GM19240 (cell line): ENCODE results near the gene RNF148.

ENCODE experiments used
- DNase-seq: peaks from one replicate; pipeline ENCODE4 v3.0.0; 2011; ENCODE audit warnings: low spot score; ENCODE audit not compliant: insufficient read length

The RNF148 gene, protein sequence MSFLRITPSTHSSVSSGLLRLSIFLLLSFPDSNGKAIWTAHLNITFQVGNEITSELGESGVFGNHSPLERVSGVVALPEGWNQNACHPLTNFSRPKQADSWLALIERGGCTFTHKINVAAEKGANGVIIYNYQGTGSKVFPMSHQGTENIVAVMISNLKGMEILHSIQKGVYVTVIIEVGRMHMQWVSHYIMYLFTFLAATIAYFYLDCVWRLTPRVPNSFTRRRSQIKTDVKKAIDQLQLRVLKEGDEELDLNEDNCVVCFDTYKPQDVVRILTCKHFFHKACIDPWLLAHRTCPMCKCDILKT

DNA sequence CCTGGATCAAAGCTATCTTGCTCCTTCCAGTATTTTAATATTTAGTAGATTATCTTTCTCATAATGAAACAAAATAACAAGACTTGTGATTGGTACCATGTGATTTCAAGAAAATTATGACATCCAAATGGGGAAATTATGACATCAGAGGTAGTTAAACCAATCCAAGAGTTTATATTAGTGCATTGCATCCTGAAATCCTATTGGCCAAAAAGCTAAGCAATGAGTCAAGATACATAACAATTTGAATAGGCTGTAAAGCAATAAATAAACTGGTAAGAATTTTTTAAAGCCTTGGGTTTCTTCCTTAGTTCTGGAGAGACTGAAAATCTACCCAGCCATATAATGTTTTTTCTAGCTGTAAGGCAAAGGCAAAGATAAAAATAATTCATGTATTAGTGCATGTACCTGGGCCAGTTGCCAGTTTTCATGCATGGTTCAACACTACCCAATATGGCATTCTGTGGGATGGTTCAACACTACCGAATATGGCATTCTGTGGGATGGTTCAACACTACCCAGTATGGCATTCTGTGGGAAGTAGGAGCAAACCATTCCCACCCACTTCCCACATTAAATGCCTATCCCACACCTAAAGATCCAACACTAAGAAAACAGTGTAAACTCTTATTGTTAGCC lies at the start of gene RNF148:
Gene RNF148, minus strand, starts transcription at position 51 of the 639 bp plus-strand sequence. CDS start 172 bp downstream, outside the sequence.
- no peak for DNase-seq

DNA sequence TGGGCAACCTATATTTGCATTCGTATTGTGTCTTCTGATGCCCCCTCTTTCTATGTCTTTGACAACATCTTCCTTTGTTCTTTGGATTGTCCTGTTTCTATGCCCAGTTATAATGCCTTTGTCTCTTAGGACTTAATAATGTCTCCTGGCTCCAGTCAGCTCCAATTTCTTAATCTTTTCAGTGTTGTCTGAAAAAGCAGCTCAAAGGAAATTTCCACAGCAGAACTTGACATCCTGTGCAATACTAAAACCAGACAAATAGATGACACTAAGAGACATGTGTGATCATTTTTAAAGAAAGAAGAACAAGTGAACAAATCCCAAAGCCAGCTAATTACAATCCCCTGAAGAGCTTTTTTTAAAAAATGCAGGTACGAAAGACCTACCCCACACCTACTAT lies 47.7 kb upstream of the RNF148 start:
- DNase-seq, result no peak

DNA sequence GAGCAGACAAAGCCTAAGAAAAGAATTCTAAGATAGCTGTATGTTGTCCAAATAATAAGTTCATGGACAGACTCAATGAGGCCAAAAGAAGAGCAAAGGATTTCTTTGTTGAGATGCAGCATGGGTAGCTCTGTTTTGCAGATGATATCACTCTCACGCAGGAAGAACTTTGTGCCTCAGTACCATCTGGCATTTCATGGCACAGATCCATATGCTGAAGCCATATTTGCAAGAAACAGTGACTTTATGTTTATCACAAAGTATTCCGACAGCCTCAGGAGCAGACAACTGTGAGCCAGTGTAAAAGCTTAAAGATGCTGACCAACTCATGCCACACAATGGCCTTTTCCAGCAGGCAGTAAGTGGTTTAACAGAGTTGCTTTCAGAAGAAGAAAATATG lies 45.5 kb upstream of the RNF148 start:
- DNase-seq, result no peak

DNA sequence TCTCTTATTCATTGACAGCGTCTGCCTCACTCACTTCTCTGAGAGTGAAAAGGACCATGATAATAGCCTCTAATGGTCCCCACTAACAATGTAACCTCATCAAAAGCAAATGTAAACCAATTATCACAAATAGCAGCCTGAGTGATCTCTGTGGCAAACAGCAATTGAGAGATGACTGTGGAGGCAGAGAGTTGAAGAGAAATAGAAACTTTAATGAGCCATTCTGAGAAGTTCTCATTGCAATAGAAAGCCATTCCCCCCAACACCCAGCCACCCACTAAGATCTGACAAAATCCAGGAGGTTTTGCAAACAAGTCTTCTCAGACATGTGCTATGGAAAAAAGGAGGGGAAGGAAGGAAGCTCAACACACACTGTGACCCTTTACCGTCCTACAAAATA lies 44.2 kb upstream of the RNF148 start:
- DNase-seq, result no peak

DNA sequence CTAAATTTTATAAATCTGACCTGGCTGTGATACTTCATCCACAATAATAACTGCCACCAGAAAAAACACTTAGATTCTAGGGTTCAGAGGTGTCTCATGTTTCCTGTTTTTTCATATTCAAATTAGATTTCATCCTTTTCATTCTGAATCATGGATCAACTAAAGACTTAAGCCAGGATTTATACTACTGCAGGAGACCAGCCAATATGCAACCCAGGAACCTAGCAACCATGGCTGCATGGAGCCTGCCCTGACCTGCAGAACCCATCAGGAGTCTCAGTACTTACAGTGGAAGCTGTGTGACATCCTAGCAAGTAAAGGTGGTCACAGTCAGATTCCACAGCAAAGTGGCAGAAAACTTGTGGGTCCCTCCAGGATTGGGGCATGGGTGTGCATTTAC lies 40.5 kb upstream of the RNF148 start:
- DNase-seq, result no peak

DNA sequence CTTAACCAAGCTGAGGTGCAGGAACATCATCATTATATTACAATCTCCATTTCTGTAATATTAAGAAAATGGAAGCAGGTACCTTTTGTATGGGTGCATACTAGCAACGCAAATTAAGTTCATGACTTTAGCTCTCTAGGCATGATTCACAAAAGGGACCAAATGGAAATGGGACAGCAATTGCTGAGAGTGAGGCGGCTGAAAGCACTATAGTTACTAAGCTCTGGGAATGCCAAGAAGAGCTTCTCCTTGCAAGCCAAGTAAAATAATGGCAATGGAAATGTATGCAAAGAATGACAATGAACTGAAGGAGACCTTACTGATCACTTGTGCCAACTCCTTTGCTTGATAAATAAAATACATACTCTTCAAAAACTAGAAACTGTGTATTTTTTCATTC lies 36.2 kb upstream of the RNF148 start:
- no peak for DNase-seq

DNA sequence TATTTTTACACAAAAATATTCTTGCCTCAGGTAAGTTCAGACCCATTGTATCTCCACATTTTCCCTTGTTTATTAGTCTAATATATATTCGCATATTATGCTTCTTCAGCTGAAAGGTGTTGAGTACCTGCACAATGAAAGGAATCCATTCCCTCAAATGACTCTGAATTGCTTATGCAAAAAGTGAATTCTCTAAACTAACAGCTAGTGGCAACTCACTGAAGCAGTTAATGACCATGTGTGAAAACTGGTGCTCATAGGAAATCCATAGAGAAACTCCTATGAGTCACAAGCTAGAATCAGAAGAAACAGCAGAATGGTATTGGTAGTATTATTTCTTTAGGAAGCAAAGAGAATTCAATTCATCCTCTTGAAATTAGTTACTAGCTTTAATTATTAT lies 33.5 kb upstream of the RNF148 start:
- DNase-seq, result no peak

DNA sequence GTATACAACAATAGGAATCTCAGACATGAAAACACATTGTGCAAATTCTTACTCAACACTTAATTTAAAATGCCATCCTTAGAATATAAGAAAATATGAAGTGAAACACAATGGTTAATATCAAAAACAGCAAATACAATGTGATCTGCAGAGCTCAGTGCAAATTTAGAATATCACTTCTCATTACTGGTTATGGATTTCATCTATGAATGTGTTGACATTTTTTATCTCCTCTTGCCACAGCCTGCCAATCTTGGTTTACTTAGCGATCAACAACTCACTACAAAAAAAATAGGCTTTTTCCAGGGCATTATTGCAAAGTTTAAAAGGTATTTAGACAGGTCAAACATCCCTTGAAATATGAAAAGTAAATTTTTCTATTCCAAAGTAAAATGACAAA lies 25.0 kb upstream of the RNF148 start:
- no peak for DNase-seq

DNA sequence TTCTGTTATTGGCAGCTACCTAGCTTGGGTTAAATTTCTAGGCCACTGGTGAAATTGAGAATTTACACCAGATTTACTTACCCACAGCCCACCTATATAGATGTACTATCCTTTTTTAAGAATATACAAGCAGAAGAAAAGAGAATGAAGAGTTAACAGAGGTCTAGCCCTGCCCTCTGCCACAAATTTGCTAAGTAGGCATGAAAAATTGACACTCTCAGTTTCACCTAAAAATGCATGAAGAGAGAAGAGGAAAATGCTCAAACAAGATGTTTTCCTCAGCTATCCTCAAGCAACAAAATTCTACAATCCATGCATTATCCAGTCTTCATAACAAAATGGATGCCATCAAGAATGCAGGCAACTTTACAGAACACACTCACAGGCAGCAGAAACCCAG lies 24.6 kb upstream of the RNF148 start:
- no peak for DNase-seq

DNA sequence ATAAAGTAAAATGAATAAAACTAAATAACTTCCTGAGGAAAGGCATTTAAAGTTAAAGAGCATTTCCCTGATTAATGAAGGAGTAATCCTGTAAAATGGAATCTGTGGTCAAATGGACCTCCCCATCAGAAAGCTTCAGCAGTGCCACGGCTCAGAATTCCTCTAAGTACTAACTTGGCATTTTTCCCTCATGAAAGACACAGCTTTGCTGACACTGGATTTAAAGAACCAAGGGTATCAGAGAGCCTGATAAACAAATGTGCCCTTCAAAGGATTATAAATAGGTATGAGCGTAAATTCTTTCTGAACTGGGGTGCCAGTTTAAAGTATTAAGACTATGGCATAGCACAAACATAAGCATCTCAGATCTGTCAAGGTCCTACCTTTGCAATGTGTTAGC lies 24.2 kb upstream of the RNF148 start:
- DNase-seq, result no peak

DNA sequence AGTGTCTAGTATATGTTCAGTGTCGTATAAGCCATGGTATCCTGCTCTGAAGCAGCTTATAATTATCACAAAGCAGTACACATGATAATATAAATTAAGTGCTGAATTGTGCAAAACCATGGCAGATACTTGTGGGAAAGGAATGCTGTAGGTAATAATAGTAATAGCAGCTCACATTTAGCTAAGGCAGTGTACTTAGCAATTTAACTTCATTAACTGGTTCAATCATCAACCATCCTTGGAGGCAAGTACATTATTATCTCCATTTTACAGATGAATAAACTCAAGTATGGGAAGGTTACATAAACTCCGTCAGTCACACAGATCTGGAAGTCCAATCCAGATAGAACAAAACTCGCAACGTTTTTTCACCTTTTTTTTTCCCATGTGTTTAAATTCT lies 21.6 kb upstream of the RNF148 start:
- DNase-seq, result no peak

DNA sequence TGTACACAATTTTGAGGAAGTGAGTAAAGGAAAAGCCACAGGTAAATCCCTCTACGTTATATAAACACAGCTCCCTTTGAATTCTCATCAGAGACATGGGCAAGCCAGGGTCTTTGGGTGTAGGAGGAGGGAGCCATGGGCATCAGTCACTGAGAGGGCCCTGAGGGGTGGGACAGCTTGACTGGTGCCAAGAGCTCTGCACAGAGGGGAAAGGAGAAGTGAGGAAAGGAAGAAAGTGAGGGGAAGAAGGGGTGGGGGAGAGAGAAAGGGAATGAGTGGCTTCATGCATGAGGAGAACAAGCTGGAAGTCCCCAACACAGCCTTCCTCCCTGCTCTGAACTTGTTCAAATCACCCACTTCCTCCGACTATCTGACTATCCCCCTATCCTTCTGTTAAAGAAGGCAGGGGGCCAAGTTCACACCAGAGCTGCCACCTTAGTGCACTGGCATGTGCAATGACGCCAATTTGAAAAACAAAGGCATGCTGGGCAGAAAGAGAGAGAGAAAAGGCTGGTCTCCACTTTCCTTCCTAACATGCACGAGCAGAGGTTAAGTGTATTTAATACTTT lies 16.4 kb upstream of the RNF148 start:
- no peak for DNase-seq

DNA sequence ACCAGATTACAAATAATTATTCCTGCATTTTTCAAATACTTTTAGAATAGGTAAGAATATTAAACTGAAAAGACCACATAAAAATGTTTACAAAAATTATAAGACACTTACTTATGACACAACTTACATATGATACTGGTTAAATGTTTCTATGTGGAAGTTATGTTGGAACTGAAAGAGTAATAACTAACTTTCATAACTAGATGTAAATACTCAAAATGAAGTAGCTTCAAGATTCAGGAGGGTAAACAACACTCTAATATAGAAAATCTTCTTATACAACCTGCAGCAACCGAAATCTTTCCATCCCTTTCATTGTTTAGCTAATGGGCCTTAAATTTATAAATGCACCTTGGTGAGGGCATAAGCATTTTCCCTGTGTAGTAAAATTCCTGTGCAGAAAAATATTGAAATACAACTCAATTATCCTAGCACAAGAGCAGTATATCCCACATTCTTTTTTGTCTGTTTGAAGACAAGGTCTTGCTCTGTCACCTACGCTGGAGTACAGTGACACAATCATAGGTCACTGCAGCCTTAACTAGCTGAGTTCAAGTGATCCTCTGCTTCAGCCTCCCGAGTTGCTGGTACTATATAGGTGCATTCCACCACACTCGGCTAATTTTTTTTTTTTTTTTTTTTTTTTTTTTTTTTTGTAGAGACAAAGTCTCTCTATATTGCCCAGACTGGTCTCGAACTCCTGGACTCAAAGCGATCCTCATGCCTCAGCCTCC lies 14.8 kb upstream of the RNF148 start:
- DNase-seq, result no peak

DNA sequence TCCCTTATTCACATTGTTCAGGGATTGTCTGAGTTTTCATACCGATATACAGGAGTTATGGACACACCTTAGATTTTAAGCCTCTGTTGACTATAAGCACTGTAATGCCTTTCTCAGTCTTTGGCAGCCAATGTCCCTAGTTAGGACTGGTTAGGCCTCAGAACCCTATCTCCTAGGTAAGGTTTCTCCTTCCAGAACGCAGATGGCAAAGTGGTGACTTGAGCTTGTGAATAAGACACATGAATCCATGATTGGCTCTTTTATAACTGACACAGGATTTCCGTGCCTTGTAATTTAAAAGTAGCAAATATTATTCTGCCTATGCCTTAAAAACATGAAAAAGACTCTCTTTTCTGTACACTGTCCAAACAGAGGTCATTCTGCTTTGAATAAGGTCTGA lies 12.5 kb upstream of the RNF148 start:
- no peak for DNase-seq

DNA sequence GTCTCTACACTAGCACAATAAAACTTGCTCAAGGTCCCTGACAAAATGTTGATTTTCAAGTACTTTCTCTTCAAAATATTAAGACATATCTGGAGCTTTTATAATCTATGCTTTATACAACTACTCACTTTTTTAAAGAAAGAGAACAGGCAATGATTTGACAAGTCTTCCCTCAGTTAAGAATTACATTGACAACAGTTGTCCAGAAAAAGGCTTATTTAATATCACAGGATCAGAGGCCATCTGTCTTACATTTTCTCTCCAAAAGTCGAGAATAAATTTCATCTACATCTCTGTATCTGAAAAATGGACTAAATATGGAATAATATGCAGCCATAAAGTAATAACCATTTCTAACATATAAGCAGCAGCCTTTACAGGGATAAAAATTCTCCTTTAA lies 8.2 kb upstream of the RNF148 start:
- no peak for DNase-seq

DNA sequence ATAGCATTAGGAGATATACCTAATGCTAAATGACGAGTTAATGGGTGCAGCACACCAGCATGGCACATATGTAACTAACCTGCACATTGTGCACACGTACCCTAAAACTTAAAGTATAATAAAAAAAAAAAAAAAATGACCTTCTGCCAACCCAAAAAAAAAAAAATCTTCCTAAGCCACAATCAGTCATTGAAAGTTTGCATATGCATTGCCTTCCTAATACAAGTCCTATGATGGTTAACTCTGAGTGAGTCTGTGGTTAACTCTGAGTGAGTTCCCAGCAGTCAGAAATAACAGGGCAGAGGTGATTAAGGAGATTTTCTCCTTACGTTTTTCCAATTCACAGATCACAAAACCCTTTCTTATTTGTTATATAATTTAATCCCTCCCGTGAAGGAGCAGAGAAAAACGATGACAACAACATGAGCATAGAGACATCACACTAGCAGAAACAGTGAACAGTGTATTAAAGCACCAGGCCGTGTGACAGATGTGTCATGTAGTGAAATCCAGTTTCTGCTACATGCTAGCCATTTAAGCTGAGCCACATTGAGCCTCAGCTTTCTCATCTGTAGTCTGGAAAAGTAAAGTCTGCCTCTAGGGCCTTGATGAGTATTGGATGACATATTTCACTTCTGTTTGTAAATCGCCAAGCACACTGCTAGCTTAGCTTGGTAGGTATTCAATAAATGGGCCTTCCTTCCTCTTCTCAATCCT lies 7.4 kb upstream of the RNF148 start:
- DNase-seq, result no peak

DNA sequence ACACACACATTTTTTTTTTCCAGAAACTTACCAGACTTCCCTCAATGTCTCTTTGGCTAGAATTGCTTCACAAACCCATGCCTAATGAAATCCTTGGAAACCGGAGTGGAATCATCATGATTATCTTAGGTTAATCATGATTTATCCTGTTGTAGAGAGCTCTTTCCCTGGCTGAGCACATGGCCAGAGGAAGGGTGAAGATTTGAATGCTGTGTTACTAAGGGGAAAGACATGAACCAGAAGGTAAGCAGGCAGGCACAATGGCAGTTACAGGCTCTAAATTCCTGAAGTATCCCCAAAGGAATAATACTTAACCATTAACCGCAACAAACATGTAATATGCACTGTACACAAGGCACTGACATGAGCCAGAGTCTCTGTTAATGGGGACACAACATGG lies 4.1 kb upstream of the RNF148 start:
- no peak for DNase-seq

DNA sequence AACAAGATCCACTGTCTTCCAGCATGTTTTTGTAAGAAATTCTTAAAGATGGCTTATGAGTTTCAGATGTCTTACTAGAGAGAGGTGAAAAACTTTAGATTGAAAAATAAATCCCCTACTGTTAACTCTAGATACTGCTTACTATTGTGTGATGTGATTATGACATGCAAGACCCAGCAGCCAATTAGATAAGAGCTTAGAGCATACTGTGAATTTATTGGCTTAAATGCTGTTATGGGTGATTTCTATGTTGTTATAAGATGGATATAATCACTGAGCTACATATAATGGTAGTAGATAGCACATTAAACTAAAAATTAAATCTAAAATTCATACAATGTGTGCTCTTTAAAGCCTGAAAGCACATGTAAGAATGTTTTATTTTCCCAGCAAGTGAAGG lies 3.7 kb downstream of the RNF148 start, which contains the start of gene RNF133:
Gene RNF133, minus strand, starts transcription at position 101 of the 400 bp plus-strand sequence. CDS start 199 bp downstream, outside the sequence.
- no peak for DNase-seq

DNA sequence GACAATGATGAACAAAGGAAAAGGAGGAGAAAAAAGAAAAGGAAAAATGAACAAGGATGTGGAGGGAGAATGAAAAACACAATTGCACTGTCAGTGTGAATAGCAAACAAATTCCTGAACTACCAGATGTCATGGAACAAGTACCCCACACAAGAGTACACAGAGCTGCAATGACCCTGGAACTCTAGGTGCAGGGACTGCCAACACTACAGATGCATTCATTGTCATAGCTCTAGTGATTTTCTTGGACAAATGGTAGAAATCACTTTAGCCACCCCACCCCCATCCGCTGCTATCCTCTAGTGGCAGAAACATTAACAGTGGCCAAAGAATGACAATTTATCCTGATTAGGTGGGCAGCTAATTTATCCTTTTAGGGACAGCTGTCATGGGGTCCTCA lies 6.9 kb downstream of the RNF148 start:
- no peak for DNase-seq

DNA sequence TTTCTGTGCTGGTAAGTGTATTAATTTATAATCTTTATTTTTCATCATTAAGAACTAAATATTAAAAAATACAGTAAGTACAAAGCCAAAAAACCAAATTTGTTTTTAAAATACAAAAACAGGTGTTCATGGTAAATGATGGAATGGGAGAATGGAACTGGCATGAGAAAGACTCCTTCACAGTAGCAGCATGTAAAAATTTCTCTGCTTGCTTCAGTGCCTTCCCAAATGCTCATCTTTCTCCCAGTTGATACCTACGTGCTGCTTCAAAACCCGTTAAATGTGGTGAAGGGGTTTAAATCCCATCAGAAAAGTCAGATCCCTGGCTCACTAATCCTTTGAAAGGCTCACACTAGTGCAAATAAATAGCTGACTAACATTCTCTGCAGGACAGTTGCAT lies 8.0 kb downstream of the RNF148 start:
- no peak for DNase-seq

DNA sequence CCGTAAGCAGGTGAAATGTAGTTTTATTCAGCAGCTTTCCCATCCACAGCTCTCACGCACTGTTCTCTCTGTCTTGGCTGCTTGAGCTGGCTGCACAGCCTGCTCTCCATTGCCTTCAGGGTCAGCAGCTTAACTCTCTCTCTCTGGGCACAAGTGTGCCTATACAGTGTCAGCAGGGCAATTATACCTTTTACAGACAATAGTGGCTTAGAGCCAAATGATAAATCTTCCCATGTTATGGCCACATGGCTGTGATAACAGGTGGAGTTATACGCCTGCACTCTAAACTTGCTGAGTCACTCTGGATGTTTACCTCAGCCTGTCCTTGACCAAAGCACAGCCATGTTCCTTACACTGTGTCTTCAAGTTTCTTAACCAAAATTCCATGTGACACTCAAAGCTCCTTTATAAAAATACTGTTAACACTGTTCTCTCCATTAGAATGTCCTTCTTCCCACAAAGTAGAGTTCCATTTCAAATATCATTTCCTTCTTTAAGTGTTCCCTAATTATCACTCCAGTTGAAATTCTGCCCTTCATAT lies 9.9 kb downstream of the RNF148 start:
- no peak for DNase-seq
